Bronchial epithelial cell (primary cell): ENCODE data around the gene CLASP1. TPM values are rescaled to one million over a fixed set of nuclear protein-coding genes. Genes with fewer than 3 reads are reported as not detected.
"Not testable (repeated sequence)": the region's sequence is repeated elsewhere in the genome, so short reads cannot be mapped to it uniquely, and the experiment has no call there.

Source experiments
- DNase-seq: peaks from one replicate; pipeline ENCODE4 v3.0.0-alpha.2; 2010; ENCODE audit warnings: low read depth
- FAIRE-seq: peaks from 2 replicates; lab custom pipeline; 2011; peaks lifted over from hg19 to GRCh38; lab: Jason Lieb, UNC
- H3K27me3 ChIP-seq: 2 replicates; pipeline ENCODE4 v1.5.1; 2011; ENCODE audit warnings: low read length; ENCODE audit not compliant: control insufficient read depth, insufficient read depth
- H3K36me3 ChIP-seq: 2 replicates; pipeline ENCODE4 v1.5.1; 2011; ENCODE audit warnings: low read length; ENCODE audit not compliant: control insufficient read depth, insufficient read depth
- H3K4me3 ChIP-seq: 2 replicates; pipeline ENCODE4 v1.5.1; 2011; ENCODE audit warnings: mild to moderate bottlenecking, low read depth, low read length, control low read depth
- total RNA-seq: library from RNA; depleted of rRNA; stranded (reverse); fragments of >200 nt; gene quantifications from 2 replicates; pipeline ENCODE4 v1.2.1, GENCODE V29; 2014
- TF ChIP-seq, protein P1 (sequence below): IDR thresholded peaks from 2 replicates; pipeline ENCODE4 v1.5.1; 2011; ENCODE audit warnings: mild to moderate bottlenecking, moderate library complexity, low read length, control low read depth, inconsistent platforms; ENCODE audit not compliant: insufficient read depth, severe bottlenecking

Gene CLASP1
- total RNA-seq, 1 donor from 2014 or later, result 56.9 TPM

DNA sequence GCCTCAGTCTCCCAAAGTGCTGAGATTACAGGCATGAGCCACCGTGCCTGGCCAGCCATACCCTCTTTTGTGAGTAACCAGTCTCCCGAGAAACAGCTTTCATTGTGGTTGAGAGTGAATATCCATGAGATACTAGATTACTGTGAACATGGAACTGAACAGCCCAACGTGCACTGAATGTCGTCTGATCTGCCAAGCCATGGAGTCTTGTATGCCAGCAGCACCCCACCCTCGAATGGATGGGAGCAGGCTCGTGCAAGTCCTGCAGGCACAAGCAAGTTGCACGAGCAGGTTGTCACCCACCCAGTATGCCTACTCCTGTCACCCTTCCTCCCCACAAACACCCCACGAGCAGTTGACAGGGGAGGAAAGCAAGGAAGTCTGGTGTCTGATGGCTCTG lies 327.8 kb downstream of the CLASP1 start:
- no peak for DNase-seq
- Histone ChIP-seq H3K36me3 (no peaks in the 10 kb centered on the region), H3K27me3 (no peaks in the 10 kb centered on the region), H3K4me3 (no peak overlapping the region)
- FAIRE-seq, result no peak
- TF ChIP-seq, protein P1, sequence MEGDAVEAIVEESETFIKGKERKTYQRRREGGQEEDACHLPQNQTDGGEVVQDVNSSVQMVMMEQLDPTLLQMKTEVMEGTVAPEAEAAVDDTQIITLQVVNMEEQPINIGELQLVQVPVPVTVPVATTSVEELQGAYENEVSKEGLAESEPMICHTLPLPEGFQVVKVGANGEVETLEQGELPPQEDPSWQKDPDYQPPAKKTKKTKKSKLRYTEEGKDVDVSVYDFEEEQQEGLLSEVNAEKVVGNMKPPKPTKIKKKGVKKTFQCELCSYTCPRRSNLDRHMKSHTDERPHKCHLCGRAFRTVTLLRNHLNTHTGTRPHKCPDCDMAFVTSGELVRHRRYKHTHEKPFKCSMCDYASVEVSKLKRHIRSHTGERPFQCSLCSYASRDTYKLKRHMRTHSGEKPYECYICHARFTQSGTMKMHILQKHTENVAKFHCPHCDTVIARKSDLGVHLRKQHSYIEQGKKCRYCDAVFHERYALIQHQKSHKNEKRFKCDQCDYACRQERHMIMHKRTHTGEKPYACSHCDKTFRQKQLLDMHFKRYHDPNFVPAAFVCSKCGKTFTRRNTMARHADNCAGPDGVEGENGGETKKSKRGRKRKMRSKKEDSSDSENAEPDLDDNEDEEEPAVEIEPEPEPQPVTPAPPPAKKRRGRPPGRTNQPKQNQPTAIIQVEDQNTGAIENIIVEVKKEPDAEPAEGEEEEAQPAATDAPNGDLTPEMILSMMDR, result no peak

DNA sequence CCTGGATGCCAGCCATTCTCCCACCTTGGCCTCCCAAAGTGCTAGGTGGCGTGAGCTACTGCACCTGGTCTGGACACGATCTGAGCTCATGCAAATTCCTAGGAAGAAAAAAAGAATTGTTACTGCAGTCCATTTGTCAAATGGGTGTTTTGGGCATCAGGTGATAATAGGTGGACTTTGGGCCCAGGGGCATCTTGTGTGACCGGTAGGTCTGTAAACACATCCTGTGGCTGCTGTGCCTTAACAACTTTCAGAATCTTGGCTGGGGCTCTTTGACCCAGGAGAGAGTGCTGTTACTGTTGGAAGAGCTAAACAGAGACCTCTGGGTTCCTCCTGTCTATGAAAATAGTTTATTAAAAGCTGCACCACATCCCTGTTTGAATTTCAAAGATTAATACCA lies 329.3 kb downstream of the CLASP1 start:
- DNase-seq, result no peak

DNA sequence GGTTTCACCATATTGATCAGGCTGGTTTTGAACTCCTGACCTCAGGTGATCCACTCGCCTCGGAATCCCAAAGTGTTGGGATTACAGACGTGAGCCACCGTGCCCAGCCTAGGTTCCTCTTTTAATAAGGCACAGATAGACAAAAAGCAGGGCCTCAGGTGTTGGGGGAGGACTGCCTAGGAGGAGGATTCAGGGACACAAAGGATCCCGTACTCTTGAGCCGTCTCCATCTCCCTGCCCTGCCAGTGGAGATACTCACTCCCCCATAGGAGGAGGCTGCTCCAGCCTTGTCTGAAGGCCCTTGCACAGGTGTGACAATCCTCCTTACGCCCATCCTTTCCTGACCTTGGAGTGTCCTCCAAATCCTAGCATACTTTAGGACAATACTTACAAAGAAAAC lies 332.3 kb downstream of the CLASP1 start:
- FAIRE-seq, result no peak
- DNase-seq, result no peak
- TF ChIP-seq, protein P1, result no peak
- H3K36me3 ChIP-seq, result no peaks in the 10 kb centered on the region
- H3K27me3 ChIP-seq, result no peaks in the 10 kb centered on the region
- no peak overlapping the region for H3K4me3 ChIP-seq

More for the DNA sequence above, 329.3 kb downstream of the CLASP1 start:
- no peak for FAIRE-seq
- TF ChIP-seq, protein P1, result no peak
- Histone ChIP-seq H3K36me3 (no peaks in the 10 kb centered on the region), H3K27me3 (no peaks in the 10 kb centered on the region), H3K4me3 (no peak overlapping the region)

DNA sequence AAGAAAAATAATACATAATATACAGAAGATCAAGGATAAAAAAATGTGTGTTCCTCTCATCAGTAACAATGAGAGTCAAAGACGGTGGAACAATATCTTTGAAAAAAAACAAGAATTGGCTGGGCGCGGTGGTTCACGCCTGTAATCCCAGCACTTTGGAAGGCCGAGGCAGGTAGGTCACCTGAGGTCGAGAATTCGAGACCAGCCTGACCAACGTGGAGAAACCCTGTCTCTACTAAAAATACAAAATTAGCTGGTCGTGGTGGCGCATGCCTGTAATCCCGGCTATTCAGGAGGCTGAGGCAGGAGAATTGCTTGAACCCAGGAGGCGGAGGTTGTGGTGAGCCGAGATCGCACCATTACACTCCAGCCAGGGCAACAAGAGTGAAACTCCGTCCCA lies 335.6 kb downstream of the CLASP1 start:
- DNase-seq, FAIRE-seq, H3K4me3 ChIP-seq, H3K36me3 ChIP-seq, H3K27me3 ChIP-seq: not testable (repeated sequence)

DNA sequence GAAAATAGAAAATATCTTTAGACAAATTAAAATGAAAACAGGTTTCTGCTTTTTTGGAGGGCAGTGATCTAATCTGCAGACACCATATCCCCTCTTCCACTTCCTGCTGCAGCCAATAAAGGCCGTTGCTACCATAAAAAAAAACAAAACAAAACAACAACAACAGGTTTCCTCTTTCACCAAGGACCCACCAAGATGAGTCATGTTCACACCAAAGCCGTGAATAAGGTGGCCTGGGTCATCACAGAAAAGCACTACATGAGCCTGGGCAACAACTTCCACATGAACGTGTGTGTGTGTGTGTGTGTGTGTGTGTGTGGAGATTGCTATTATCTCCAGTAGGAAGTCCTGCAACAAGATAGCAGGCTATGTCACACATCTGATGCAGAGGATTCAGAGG lies 339.5 kb downstream of the CLASP1 start:
- Histone ChIP-seq H3K36me3 (no peaks in the 10 kb centered on the region), H3K27me3 (peaks cover 7% of the 10 kb centered on the region), H3K4me3 (no peak overlapping the region)
- DNase-seq, result peak; percentile 16
- TF ChIP-seq, protein P1, result no peak
- FAIRE-seq, result no peak

DNA sequence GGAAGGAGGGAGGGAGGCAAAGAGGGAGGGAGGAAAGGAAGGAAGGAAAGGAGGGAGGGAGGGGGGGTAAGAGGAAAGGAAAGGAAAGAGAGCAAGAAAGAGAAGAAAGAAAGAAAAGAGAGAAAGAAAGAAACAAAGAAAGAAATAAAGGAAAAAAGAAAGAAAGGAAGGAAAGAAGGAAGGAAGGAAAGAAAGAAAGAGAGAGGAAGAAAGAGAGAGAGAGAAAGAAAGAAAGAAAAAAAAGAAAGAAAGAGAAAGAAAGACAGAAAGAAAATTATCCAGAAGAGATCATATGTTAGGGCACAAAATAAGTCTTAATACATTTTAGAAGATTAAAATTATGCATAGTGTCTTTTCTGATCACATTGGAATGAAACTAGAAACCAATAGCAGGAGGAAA lies 339.9 kb downstream of the CLASP1 start:
- FAIRE-seq (no peak), DNase-seq (no peak)
- Histone ChIP-seq H3K27me3 (peaks cover 7% of the 10 kb centered on the region), H3K36me3 (no peaks in the 10 kb centered on the region), H3K4me3 (no peak overlapping the region)
- TF ChIP-seq, protein P1, result no peak
